Measurements from ENCODE around the gene ZNF205. TPM values are rescaled to one million over a fixed set of nuclear protein-coding genes. Genes with fewer than 3 reads are reported as not detected.

ZNF205 gene
- total and polyA plus RNA-seq, 2 of the 8 experiments (the other 6 are each of a cell fraction or from before 2014, with no cell fraction given), result 19.1 to 19.9 TPM

DNA sequence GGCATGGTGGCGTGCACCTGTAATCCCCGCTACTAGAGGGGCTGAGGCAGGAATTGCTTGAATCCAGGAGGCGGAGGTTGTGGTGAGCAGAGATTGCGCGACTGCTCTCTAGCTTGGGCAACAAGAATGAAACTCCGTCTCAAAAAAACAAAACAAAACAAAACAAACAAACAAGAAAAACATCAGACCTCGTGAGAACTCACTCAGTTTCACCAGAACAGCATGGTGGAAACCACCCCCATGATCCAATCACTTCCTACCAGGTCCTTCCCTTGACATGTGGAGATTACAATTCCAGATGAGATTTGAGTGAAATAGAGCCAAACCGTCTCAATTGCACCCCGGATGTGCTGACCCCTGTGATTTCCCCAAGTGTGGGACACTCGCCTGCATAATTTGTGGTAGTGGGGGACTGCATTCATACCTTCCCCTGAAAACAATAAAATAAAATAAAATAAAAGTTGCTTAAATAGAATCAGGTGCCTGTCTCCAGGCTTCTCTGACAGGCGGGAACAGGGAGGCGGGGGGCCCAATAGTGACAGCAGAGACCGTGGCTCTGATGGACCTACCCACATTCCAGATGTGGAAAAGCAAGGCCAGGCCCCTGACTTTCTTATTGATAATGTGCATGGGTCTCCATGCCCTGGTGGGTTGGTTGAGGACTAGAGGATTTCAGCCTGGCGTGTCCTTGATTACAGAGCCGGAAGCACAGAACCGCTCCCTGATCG lies 26.4 kb upstream of the ZNF205 start (continued):
- TF ChIP-seq EZH2 (IDR thresholded peaks at IDR 0.05; ENCODE audit: low read depth, low read length, severe bottlenecking), result no peak
- TF ChIP-seq NANOG (IDR thresholded peaks at IDR 0.05; ENCODE audit: insufficient read depth, low read depth, low read length, poor library complexity, severe bottlenecking), result no peak
- no peak for TF ChIP-seq CBX5 (IDR thresholded peaks at IDR 0.05; ENCODE audit: low read depth, low read length)
- no peak for TF ChIP-seq SP2 (IDR thresholded peaks at IDR 0.05; ENCODE audit: low read length)
- no peak for TF ChIP-seq SAP30 (IDR thresholded peaks at IDR 0.05; ENCODE audit: insufficient read depth, insufficient replicate concordance, low read length)

All from H1 (cell line).